MM.1S (cell line): ENCODE results near the gene ZNF292.

Experiments
- DNase-seq: peaks from one replicate; pipeline ENCODE4 v3.0.0-alpha.2; 2015
- H2AFZ ChIP-seq: fragments of 300-600 bp; sonication (generic); 2 replicates; pipeline ENCODE4 v1.6.0; 2016; ENCODE audit warnings: antibody characterized with exemption, low read length
- H3F3A ChIP-seq: fragments of 300-600 bp; sonication (generic); 2 replicates; pipeline ENCODE4 v1.6.1; 2016; ENCODE audit warnings: mild to moderate bottlenecking, antibody characterized with exemption, low read length, moderate library complexity, mixed read lengths; ENCODE audit not compliant: insufficient read depth
- H3K27ac ChIP-seq: fragments of 300-600 bp; sonication (generic); 2 replicates; pipeline ENCODE4 v1.5.1; 2016; ENCODE audit warnings: mild to moderate bottlenecking, low read length
- H3K27me3 ChIP-seq: fragments of 300-600 bp; sonication (generic); replicated peaks from 2 replicates; pipeline ENCODE4 v1.6.0; 2016; ENCODE audit warnings: low read length; ENCODE audit not compliant: insufficient read depth
- H3K36me3 ChIP-seq: fragments of 300-600 bp; sonication (generic); replicated peaks from 2 replicates; pipeline ENCODE4 v1.6.1; 2016; ENCODE audit warnings: mild to moderate bottlenecking, low read length, mixed read lengths; ENCODE audit not compliant: insufficient read depth
- H3K4me1 ChIP-seq: fragments of 300-600 bp; sonication (generic); 2 replicates; pipeline ENCODE4 v1.6.1; 2016; ENCODE audit warnings: low read length, mixed read lengths
- H3K4me2 ChIP-seq: fragments of 300-600 bp; sonication (generic); 2 replicates; pipeline ENCODE4 v1.6.0; 2016; ENCODE audit warnings: low read depth, low read length
- H3K4me3 ChIP-seq: fragments of 300-600 bp; sonication (generic); 2 replicates; pipeline ENCODE4 v1.5.1; 2016; ENCODE audit warnings: low read length, mixed read lengths
- H3K79me2 ChIP-seq: fragments of 300-600 bp; sonication (generic); 2 replicates; pipeline ENCODE4 v1.6.1; 2016; ENCODE audit warnings: mixed run types, low read length, mixed read lengths
- H3K9ac ChIP-seq: fragments of 300-600 bp; sonication (generic); 2 replicates; pipeline ENCODE4 v1.6.1; 2016; ENCODE audit warnings: low read length, mixed read lengths
- H3K9me2 ChIP-seq: fragments of 300-600 bp; sonication (generic); replicated peaks from 2 replicates; pipeline ENCODE4 v1.6.1; 2016; ENCODE audit warnings: mild to moderate bottlenecking, low read length, mixed read lengths; ENCODE audit not compliant: insufficient read depth
- H3K9me3 ChIP-seq: fragments of 300-600 bp; sonication (generic); replicated peaks from 2 replicates; pipeline ENCODE4 v1.6.1; 2016; ENCODE audit warnings: mild to moderate bottlenecking, low read length, mixed read lengths; ENCODE audit not compliant: insufficient read depth
- H4K20me1 ChIP-seq: fragments of 300-600 bp; sonication (generic); 2 replicates; pipeline ENCODE4 v1.6.1; 2016; ENCODE audit warnings: mild to moderate bottlenecking, low read length, moderate library complexity, mixed read lengths; ENCODE audit not compliant: insufficient read depth
- EZH2 ChIP-seq: fragments of 300-600 bp; sonication (generic); optimal IDR thresholded peaks from 2 replicates; pipeline ENCODE3; 2017; ENCODE audit warnings: low read depth, mild to moderate bottlenecking, antibody characterized with exemption, low read length, mixed read lengths
- EZH2phosphoT487 ChIP-seq: fragments of 300-600 bp; sonication (generic); IDR thresholded peaks from 2 replicates; pipeline ENCODE4 v1.6.1; 2018; ENCODE audit warnings: antibody characterized with exemption, low read length
- TF ChIP-seq, protein P1 (sequence below): fragments of 300-600 bp; sonication (generic); IDR thresholded peaks from 2 replicates; pipeline ENCODE4 v1.5.1; 2016; ENCODE audit warnings: antibody characterized with exemption, low read length, mixed read lengths

ZNF292 gene

GRCh38 chr6:87181903-87182302, 26.5 kb downstream of the ZNF292 start:
- no peak overlapping the region for H2AFZ ChIP-seq
- H4K20me1 ChIP-seq: peaks cover 16% of the 10 kb centered on the region
- peaks cover 4% of the 10 kb centered on the region; the same call in 1 of the 2 replicates for H3K4me1 ChIP-seq
- no peaks in the 10 kb centered on the region for H3F3A ChIP-seq
- no peaks in the 10 kb centered on the region for H3K27me3 ChIP-seq
- H3K9me3 ChIP-seq: no peaks in the 10 kb centered on the region
- TF ChIP-seq, protein P1, sequence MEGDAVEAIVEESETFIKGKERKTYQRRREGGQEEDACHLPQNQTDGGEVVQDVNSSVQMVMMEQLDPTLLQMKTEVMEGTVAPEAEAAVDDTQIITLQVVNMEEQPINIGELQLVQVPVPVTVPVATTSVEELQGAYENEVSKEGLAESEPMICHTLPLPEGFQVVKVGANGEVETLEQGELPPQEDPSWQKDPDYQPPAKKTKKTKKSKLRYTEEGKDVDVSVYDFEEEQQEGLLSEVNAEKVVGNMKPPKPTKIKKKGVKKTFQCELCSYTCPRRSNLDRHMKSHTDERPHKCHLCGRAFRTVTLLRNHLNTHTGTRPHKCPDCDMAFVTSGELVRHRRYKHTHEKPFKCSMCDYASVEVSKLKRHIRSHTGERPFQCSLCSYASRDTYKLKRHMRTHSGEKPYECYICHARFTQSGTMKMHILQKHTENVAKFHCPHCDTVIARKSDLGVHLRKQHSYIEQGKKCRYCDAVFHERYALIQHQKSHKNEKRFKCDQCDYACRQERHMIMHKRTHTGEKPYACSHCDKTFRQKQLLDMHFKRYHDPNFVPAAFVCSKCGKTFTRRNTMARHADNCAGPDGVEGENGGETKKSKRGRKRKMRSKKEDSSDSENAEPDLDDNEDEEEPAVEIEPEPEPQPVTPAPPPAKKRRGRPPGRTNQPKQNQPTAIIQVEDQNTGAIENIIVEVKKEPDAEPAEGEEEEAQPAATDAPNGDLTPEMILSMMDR: no peak
- H3K4me3 ChIP-seq: no peak overlapping the region
- H3K36me3 ChIP-seq: no peaks in the 10 kb centered on the region; the same call in 1 of the 2 replicates
- H3K79me2 ChIP-seq: peaks cover 98% of the 10 kb centered on the region
- H3K4me2 ChIP-seq: no peak overlapping the region
- H3K9ac ChIP-seq: no peak overlapping the region
- no peak overlapping the region for H3K27ac ChIP-seq
- H3K9me2 ChIP-seq: no peaks in the 10 kb centered on the region
- DNase-seq: no peak

GRCh38 chr6:87182321-87182720, 27.0 kb downstream of the ZNF292 start:
- Histone ChIP-seq H3K36me3 (no peaks in the 10 kb centered on the region; the same call in 1 of the 2 replicates), H4K20me1 (peaks cover 15% of the 10 kb centered on the region), H3K27me3 (no peaks in the 10 kb centered on the region), H3F3A (no peaks in the 10 kb centered on the region), H3K9me3 (no peaks in the 10 kb centered on the region), H3K4me3 (no peak overlapping the region), H3K4me1 (peaks cover 4% of the 10 kb centered on the region; the same call in 1 of the 2 replicates), H3K9me2 (no peaks in the 10 kb centered on the region), H2AFZ (no peak overlapping the region), H3K79me2 (peaks cover 98% of the 10 kb centered on the region), H3K9ac (no peak overlapping the region), H3K27ac (no peak overlapping the region), H3K4me2 (no peak overlapping the region)
- TF ChIP-seq EZH2: no peak
- TF ChIP-seq EZH2phosphoT487: no peak
- TF ChIP-seq, protein P1: no peak
- DNase-seq: no peak

GRCh38 chr6:87182940-87183339, 27.6 kb downstream of the ZNF292 start:
- Histone ChIP-seq H3F3A (no peaks in the 10 kb centered on the region), H3K4me2 (no peak overlapping the region), H3K79me2 (peaks cover 98% of the 10 kb centered on the region), H3K36me3 (no peaks in the 10 kb centered on the region; the same call in 1 of the 2 replicates), H2AFZ (no peak overlapping the region), H3K9me3 (no peaks in the 10 kb centered on the region), H3K27me3 (no peaks in the 10 kb centered on the region), H4K20me1 (peaks cover 9% of the 10 kb centered on the region), H3K27ac (no peak overlapping the region), H3K9ac (no peak overlapping the region), H3K4me3 (no peak overlapping the region), H3K4me1 (peaks cover 4% of the 10 kb centered on the region; the same call in 1 of the 2 replicates), H3K9me2 (no peaks in the 10 kb centered on the region)
- TF ChIP-seq EZH2: no peak
- TF ChIP-seq, protein P1: no peak
- TF ChIP-seq EZH2phosphoT487: no peak
- DNase-seq: no peak
